ENCODE results near the gene PAGR1. TPM values are rescaled to one million over a fixed set of nuclear protein-coding genes. Genes with fewer than 3 reads are reported as not detected.

Gene PAGR1
- total RNA-seq, 1 donor from 2014 or later: 24.3 TPM

DNA sequence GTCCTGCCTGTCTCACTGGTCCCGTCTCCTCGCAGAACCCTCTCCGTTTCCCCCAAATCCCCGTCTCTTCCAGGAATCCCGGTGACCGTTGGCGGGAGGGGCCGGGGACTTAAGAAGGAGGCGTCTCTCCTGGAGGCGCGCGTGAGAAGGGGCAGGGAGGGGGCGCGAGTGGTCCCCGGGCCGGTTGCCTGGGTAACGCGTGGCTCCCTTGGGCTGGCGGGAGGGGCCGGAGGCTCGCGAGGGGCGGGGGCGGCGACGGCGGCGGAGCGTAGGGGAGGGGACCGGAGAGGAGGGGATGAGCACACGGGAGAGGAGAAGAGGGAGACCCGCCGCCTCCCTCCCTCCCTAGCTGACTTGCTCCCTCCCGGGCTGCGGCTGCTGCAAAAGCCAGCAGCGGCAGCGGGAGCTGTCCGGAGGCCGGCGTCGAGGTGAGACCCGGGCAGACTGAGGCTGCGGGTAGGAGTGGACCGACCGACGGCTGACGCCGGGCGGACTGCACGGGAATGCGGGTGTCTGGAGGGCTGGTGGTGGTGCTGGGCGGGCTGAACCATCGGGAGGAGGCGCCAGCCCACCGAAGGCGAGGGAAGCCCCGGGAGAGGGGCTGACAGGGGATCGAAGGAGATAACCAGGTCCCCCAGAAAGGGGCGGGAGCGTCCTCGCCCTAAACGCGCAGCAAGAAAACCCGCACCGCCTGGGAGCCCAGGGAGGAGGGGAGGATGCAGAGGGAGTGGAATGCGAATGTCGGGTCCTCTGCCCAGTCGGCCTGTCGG lies 3.9 kb upstream of the PAGR1 start, which contains the start of gene PRRT2:
Gene PRRT2, plus strand, starts transcription at position 298 of the 770 bp plus-strand sequence. CDS start 862 bp downstream, outside the sequence.
- intact Hi-C loops (cut with micrococcal nuclease): no loop called here

DNA sequence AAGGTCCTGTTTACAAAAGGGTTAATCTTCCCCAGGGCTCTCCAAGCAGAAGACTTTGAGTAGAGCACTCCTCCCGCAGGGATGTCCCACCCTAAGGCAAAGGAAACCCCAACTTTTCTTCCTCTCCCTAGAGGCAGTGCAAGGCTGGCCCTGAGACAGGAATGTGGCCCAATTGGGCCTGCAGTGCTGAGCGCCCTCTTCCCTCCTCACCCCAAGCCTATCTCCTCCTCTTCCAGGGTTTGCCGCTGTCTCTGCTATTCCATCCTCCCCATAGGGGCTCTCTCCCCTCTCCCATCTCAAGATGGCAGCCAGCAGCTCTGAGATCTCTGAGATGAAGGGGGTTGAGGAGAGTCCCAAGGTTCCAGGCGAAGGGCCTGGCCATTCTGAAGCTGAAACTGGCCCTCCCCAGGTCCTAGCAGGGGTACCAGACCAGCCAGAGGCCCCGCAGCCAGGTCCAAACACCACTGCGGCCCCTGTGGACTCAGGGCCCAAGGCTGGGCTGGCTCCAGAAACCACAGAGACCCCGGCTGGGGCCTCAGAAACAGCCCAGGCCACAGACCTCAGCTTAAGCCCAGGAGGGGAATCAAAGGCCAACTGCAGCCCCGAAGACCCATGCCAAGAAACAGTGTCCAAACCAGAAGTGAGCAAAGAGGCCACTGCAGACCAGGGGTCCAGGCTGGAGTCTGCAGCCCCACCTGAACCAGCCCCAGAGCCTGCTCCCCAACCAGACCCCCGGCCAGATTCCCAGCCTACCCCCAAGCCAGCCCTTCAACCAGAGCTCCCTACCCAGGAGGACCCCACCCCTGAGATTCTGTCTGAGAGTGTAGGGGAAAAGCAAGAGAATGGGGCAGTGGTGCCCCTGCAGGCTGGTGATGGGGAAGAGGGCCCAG lies 3.0 kb upstream of the PAGR1 start:
- intact Hi-C loops (cut with micrococcal nuclease): no loop called here

DNA sequence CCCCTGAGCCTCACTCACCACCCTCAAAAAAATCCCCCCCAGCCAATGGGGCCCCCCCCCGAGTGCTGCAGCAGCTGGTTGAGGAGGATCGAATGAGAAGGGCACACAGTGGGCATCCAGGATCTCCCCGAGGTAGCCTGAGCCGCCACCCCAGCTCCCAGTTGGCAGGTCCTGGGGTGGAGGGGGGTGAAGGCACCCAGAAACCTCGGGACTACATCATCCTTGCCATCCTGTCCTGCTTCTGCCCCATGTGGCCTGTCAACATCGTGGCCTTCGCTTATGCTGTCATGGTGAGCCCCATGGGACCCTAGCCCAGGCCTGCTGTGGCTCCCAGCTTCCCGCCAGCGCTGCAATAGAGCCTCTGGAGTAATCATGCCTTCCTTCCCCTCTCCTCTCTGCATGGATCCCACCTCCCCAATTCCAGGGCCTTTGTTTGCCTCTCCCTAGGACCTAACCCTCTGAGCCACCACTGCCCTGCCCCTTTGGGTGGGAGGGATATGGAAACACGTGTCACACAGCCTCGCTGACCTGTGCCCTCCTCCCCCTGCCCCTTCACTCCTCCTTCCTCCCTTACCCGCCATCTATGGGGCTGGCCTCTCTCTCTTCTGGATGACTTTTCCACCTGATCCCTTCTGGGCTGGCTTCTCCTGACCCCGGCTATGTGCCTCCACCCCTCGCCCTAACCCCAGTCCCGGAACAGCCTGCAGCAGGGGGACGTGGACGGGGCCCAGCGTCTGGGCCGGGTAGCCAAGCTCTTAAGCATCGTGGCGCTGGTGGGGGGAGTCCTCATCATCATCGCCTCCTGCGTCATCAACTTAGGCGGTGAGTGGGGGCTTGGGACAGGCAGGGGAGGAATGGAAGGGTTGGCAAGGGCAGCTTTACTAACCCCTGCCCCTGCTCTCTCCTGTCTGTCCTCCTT lies 2.0 kb upstream of the PAGR1 start:
- intact Hi-C loops (cut with micrococcal nuclease): no loop called here

DNA sequence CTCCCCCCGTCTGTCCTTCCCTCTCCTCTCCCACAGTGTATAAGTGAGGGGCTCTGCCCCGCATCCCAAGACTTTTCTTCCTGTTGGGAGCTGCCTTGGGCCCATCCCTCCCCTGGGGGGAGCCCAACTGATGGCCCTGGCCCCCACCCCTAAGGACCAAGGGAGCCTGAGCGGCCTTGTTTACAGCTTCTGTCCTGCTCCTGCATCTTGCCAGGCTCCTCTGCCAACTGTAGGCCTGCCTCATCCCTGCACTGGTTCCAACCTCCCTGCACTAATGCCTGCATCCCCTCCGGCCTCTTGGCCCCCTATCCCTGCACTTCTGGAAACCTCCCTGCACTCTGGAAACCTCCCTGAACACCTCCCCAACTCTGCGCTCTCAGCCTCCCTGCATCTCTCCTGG lies 1.4 kb upstream of the PAGR1 start:
- intact Hi-C loops (cut with micrococcal nuclease): no loop called here

DNA sequence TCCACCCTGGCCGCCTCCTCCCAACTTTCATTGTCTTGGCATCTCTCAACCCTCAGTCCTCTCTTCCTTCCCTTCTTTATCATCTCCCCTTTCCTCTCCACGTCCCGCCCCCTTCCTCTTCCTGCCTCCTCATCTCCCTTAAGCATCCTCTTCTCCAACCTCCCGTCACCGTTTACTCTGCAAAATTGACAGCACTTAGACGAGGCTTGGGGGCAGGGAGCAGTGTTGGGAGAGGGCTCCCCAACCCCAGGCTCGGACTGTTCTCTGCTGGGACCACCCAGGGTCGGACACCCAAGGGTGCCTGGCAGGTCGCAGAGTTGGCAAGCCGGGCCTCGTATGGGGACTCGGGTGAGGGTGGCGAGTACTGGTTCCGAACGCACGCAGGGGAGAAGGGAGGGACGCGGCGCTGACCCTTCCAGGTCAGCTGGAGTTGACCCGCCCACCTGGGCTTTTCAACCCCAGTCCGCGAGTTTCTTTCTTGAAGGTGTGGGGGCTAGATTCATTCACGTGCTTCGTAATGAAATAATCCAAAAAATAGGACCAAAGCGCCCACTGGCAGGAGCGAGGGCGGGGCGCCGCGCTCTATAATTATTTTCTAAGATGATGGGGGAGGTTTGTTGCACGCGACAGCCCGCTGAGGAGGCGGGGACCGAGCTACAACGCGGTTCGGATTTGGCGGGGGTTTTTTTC lies 775 bp upstream of the PAGR1 start:
- intact Hi-C loops (cut with micrococcal nuclease): no loop called here

DNA sequence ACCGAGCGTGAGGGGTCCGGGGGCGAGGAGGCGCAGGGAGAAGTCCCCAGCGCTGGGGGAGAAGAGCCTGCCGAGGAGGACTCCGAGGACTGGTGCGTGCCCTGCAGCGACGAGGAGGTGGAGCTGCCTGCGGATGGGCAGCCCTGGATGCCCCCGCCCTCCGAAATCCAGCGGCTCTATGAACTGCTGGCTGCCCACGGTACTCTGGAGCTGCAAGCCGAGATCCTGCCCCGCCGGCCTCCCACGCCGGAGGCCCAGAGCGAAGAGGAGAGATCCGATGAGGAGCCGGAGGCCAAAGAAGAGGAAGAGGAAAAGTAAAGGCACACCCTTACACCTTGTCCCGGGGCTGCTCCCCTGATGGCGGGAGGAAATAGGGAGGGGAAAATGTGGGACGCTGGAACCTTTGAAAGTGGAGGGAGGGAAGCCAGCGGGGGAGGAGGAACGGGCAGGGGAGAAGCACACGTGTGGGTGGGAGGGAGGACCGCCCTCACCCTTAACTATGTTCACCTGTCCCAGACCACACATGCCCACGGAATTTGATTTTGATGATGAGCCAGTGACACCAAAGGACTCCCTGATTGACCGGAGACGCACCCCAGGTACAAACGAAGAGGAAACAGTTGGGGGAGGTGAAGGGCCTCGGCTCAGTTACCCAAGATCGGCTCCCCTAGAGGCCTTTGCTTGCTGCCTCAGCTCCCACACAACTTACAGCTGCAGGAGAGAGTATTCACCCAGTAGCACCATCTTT lies 916 bp downstream of the PAGR1 start:
- intact Hi-C loops (cut with micrococcal nuclease): loop anchor here (1.0 to 2.0 kb wide), 8 partner anchors 8 to 841 kb away; partner anchors contain the start of genes CDIPT, FBRS, KIF22 and TAOK2

DNA sequence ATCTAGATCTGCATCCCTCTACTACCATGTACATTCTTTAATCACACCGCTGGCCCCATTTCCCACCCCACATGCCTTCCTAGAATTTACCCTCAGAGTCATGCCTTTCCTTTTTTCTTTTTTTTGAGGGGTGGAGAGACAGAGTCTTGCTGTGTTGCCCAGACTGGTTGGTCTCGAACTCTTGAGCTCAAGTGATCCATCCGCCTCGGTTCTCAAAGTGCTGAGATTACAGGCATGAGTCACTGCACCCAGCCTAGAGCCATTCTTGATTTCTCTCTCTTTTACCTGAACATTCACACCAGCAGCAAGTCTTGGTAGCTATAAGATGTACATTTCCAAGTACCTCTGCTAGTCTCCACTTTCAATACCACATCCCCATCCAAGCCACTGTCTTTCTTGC lies 2.1 kb downstream of the PAGR1 start:
- intact Hi-C loops (cut with micrococcal nuclease): no loop called here

DNA sequence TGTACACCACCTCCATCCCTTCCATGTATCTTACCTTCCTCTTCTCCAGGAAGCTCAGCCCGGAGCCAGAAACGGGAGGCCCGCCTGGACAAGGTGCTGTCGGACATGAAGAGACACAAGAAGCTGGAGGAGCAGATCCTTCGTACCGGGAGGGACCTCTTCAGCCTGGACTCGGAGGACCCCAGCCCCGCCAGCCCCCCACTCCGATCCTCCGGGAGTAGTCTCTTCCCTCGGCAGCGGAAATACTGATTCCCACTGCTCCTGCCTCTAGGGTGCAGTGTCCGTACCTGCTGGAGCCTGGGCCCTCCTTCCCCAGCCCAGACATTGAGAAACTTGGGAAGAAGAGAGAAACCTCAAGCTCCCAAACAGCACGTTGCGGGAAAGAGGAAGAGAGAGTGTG lies 3.6 kb downstream of the PAGR1 start:
- intact Hi-C loops (cut with micrococcal nuclease): no loop called here

DNA sequence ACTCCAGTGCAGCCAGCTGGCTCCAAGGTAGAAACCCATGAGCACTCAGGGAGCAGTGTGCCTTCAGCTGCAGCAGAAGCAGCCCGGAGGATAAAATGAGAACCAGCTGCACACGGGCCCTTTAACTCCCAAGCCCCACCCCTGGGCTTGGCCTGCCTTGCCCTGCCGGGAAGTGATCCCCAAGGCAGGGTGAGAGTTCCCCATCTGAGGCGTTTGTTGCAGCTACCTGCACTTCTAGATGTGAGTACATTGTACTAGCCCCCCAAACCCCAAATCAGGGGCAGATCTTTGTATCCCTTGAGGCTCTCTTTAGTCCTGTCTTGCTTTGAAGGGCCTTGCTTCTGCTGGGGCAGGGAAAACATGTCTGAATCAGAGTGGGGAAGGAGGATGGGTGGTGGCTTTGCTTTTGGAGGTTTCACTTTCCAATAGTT lies 4.3 kb downstream of the PAGR1 start, which contains the start of gene MVP:
Gene MVP, plus strand, starts transcription at position 192 of the 431 bp plus-strand sequence. CDS start 10,088 bp downstream, outside the sequence.
- intact Hi-C loops (cut with micrococcal nuclease): loop anchor here (1.0 to 10.0 kb wide), 7 partner anchors 15 to 207 kb away; partner anchors contain the start of genes C16orf54, CDIPT, KCTD13 and TMEM219

DNA sequence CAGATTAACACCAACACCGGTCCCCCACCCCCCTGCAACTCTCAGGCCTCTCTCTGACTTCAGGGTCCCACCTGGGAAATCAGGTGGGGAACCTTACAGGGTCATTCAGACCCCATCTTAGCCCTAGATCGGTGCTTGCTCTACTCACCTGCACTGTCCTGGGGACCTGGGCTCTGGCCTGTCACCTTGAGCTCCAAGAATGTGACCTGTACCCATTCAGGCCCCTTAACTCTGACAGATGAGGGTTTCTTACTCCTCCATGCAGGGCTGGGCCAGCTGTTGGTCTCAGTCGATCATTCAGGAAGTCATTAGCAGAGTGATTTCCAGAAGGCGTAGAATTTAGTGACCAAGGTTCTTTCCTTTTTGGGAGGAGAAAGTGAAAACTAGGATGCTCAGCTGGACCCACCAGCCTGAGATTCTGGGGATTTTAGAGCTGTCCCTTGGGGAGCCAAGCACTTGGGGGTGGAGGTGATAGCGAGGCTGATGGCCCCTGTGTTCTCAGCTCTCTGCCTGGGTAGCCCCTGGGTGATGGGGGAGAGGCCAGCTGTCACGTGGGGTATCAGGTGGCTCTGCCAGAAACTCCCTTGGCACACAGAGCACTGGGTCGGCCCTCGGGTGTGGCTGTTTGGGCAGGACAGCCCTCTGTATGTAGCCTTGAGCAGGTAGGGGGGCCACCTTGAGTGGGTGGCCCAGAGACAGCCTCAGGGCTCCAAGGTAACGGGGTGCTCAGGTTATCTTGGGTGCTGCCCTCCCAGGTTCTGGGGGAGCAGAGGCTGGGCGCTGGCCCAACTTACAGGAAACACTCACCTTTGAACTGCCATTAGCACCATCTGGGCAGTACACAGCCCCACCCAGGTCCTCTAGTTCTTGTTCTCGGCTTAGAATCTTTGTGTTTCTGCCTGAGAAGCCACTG lies 5.0 kb downstream of the PAGR1 start:
- intact Hi-C loops (cut with micrococcal nuclease): loop anchor here (1.0 to 10.0 kb wide), 7 partner anchors 16 to 208 kb away; partner anchors contain the start of genes C16orf54, CDIPT, KCTD13 and TMEM219

DNA sequence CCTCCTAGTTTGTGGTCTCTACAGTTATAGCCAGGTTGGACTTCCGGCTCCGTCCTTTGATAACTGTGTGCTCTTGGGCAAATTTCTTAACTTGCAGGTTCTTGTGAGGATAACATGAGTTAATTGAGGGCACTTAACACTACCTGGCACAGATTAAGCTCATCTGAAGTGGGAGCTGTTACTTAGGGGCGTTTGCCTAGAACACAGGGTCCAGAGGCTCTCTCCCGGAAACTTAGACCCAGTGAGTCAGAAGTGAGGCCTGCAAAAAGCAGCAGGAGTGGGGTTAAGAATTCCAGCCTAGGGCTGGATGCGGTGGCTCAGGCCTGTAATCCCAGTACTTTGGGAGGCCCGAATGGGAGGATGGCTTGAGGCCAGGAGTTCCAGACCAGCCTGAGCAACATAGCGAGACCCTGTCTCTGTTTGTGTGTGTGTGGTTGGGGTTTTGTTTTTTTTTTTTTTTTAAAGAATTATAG lies 5.7 kb downstream of the PAGR1 start:
- intact Hi-C loops (cut with micrococcal nuclease): loop anchor here (2.0 to 10.0 kb wide), 5 partner anchors 17 to 209 kb away; partner anchors contain the start of genes C16orf54, KCTD13 and TMEM219

DNA sequence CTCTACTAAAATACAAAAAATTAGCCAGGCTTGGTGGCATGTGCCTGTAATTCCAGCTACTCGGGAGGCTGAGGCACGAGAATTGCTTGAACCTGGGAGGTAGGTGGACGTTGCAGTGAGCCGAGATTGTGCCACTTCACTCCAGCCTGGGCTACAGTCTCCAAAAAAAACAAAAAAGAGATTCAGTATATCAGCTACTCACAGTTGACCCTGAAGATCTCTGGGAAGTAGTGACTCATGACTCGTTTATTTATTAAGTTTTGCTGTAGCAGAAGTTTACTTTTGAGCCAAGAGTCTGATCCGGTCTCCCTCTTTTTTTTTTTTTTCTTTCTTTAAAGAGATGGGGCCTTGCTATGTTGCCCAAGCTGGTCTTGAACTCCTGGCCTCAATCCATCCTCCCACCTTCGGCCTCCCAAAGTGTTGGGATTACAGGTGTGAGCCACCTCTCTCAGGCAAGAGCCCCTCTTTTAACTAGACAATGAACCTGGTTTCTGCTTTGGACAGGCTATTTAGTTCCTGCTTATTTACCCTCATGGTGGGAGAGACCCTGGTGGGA lies 8.7 kb downstream of the PAGR1 start:
- intact Hi-C loops (cut with micrococcal nuclease): loop anchor here (1.0 to 10.0 kb wide), 3 partner anchors 8 to 198 kb away; partner anchors contain the start of genes C16orf92, KCTD13 and PAGR1

DNA sequence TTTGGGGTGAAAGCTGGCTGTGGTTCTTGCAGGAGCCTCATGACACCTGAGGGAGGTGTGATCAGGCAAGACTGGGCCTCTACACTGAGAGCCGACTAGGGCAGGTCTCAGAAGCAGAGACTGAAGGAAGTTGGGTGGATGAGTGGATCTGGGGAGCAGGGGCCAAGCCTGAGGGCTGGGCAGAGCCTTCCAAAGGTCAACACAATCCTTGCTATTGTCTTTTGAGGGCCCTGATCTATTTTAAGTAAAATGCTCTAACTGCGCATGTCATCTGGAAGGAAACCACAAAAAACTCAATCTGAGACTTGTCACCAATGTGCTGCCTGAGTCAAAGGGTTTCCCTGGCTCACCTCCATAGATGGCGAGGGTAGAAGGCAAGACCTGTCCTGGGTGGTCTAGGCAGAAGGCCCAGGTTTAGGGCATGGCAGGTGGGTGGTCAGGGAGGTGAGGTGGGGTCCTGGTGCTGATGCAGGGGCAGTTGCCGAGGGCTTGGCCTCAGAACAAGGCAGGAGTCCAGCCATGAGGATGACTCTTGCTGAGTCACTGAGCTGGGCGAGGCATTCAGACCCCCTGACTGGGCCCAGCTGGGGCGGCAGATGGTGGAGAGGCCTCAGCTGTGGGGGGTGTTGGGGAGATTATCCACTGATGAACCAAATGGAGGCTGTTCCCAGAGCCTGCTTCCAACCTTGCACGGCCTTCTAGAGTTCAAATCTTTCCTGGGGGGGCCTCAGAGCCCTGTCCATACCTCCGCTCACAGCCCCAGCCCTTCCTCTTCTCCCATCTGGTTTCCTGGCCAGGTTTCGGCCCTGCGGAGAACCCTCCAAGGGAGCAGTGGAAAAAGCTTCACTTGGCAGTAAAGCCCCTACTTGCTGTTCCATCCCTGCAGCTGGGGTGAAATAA lies 9.4 kb downstream of the PAGR1 start:
- intact Hi-C loops (cut with micrococcal nuclease): loop anchor here (1.0 to 10.0 kb wide), 3 partner anchors 9 to 197 kb away; partner anchors contain the start of genes C16orf92, KCTD13 and PAGR1

DNA sequence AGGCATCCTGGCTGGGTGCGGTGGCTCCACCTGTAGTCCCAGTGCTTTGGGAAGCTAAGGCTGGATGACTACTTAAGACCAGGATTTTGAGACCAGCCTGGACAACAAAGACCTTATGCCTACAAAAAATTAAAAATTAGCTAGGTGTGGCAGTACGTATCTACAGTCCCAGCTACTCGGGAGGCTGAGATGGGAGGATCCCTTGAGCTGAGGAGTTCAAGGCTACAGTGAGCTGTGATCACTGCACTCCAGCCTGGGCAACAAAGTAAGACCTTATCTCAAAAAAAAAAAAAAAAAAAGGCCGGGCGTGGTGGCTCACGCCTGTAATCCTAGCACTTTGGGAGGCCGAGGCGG lies 10.4 kb downstream of the PAGR1 start:
- intact Hi-C loops (cut with micrococcal nuclease): loop anchor here (5.0 to 10.0 kb wide), 2 partner anchors 98 to 196 kb away; partner anchors contain the start of genes C16orf92 and KCTD13

DNA sequence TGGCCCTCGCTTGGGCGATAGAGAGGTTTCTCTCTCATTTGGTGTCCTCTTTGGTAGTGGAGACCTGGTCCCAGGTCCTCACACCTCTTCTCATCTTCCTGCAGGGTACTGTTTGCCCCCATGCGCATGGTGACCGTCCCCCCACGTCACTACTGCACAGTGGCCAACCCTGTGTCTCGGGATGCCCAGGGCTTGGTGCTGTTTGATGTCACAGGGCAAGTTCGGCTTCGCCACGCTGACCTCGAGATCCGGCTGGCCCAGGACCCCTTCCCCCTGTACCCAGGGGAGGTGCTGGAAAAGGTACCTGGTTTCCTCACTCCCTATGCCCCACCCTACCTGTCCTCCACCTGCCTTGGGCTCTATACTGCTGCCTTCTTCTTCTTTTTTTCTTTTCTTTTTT lies 14.8 kb downstream of the PAGR1 start:
- intact Hi-C loops (cut with micrococcal nuclease): no loop called here

DNA sequence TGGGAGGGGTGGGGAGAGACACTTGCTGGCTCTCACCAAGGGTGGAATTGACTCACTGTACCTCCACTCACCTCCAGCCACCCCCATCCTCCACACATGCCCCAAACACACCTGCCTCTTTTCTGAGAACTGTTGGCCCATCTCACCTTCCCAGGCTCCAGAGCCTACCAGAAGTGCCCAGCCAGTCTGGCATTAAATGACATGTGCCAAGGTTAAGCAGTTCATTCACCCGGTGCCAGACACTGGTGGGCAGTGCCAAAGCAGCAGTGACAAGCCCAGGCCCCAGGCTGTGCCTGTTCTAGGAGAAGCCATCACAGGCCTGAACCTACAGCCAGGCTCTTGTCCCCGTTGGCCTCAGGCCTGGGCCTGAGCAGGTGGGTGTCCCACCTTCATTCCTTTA lies 15.5 kb downstream of the PAGR1 start:
- intact Hi-C loops (cut with micrococcal nuclease): no loop called here
